Jurkat, Clone E6-1 (cell line): ENCODE results near the gene LBHD2.

Source experiments
- DNase-seq: peaks from one replicate; pipeline ENCODE4 v3.0.0-alpha.2; 2011; ENCODE audit warnings: low read depth, low spot score
- H3K4me3 ChIP-seq: 2 replicates; pipeline ENCODE4 v1.5.1; 2011; ENCODE audit warnings: mild to moderate bottlenecking, low read length, control low read depth, moderate library complexity

LBHD2 gene

DNA sequence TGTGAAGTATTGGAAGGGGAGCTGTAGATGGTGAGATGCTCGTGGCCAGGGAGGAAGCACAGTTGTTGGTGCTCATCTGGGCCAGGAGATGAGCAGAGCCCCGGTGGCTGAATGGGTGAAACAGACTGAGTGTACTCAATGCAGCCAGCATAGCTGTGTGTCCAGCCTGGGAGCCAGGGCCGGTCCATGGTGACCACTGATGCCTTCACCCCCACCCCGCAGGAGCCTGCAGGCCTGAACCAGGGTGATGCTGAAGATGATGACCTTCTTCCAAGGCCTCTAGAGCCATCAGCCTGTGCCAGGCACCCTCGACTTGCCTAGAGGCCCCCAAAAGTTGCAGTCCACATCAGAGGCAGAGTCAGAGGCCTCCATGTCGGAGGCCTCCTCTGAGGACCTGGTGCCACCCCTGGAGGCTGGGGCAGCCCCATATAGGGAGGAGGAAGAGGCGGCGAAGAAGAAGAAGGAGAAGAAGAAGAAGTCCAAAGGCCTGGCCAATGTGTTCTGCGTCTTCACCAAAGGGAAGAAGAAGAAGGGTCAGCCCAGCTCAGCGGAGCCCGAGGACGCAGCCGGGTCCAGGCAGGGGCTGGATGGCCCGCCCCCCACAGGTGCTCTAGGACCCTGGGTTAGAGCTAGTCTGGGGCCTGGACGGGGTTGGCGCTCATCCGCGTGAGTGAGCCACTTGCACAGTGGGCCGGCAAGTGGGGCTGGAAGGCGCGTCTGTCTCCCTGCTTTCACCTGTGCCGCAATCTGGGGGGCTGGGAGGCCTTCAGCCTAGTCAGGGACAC is 42.3 kb downstream of the LBHD2 start:
- H3K4me3 ChIP-seq, result no peak overlapping the region
- no peak for DNase-seq

DNA sequence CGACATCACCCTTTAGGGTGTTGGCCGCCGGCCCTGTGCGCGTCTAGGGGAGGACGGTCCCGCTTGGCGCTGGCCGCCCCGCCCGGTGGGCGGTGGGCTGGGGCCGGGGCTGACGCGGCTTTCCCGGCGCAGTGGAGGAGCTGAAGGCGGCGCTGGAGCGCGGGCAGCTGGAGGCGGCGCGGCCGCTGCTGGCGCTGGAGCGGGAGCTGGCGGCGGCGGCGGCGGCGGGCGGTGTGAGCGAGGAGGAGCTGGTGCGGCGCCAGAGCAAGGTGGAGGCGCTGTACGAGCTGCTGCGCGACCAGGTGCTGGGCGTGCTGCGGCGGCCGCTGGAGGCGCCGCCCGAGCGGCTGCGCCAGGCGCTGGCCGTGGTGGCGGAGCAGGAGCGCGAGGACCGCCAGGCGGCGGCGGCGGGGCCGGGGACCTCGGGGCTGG is 42.9 kb downstream of the LBHD2 start:
- no peak for DNase-seq
- no peak overlapping the region for H3K4me3 ChIP-seq

DNA sequence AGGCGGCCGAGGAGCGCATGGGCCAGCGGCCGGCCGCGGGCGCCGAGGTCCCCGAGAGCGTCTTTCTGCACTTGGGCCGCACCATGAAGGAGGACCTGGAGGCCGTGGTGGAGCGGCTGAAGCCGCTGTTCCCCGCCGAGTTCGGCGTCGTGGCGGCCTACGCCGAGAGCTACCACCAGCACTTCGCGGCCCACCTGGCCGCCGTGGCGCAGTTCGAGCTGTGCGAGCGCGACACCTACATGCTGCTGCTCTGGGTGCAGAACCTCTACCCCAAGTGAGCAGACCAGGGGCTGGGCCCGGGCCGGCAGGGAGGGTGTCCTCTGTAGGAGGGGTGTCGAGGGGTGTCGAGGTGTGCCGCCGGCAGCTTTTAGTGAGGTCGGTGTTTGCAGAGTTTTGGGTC is 43.3 kb downstream of the LBHD2 start:
- no peak overlapping the region for H3K4me3 ChIP-seq
- no peak for DNase-seq

DNA sequence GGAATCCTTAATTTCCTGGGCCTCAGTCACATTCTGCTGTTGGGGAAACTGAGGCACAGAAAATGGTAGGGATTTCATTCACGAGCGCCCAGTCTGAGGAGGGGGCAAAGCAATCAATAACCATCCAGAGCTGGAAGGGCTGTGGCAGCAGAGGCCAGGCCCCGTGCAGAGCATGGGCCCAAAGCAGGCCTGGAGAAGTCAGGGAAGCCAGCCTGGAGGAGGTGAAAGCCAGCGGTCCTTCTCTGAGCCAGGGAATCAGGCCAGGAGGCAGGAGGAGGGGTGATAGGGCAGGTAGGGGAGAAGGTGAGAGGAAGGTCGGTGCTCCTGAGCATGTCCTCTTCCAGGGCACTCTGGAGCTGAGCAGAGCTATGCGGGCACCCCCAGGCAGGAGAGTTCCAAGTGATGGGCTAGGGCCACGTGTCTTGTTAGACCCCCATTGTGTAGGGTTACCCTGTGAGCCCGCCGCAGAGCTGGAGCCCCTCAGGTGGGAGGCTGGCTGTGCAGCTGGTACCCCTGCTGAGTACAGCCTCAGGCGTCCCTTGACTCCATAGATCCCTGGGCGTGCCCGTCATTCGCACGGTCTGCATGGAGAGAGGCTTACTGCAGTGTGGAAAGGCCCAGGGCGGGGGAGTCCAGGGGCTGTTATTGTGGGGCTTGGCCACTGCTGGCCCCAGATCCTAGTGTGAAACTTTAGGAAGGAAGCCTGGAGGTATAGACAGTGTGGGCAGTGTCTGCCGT is 44.0 kb downstream of the LBHD2 start:
- no peak for DNase-seq
- H3K4me3 ChIP-seq, result no peak overlapping the region

DNA sequence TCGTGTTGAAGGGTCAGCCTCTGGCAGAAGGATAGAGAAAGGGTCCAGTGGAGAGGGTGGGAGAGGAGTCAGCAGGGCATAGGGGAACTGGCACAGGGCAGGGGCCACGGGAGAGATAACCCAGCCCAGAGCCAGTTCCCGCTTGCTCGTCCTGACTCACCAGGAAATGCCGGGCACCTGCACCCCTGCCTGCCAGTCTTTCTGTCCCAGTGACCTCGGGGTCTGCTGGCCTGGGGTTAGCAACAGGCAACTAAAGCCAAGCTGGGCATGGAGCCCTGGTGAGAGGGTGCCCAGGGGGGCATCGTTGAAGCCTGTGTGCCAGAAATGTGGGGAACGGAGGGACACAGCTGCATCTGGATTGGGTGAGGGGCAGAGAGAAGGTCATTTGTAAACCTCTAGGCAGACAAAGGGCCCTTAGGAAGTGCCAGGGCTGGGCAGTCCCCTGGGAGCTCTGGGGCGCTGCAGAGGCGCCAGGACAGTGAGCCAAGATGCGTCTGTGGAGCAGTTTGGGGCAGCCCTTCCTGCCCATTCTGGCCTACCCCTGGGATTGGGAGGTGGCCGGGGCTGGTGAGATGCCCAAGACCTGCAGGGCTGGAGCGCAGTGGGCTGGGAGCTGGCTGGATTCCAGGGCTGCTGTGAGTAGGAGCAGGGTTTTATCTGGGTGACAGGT is 44.8 kb downstream of the LBHD2 start:
- no peak overlapping the region for H3K4me3 ChIP-seq
- no peak for DNase-seq

DNA sequence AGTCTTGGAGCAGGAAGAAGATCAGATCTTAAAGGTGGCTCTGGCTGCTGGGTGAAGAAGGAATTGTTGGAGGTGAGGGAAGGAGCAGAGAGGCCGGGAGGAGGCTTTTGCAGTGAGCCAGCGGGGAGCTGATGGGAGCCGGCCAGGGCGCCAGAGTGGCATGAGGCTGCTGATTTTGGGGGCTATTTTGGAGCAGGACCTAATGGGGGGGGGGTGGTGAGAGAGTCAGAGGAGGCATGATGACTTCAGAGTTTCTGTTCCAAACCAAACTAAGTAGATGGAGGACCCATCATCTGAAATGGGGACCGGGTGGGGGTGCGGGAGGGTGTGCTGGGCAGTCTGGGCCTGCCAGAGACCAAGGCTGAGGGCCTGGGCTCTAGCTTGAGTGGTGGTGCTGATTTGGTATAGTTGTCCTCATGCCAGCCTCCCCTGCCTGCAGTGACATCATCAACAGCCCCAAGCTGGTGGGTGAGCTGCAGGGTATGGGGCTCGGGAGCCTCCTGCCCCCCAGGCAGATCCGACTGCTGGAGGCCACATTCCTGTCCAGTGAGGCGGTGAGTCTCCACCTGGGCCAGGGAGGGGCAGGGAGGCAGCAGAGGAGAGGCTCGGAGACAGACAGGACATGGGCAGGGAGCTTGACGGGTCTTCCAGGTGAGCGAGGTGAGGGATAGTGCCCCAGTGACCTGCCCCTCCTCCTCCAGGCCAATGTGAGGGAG is 45.4 kb downstream of the LBHD2 start:
- no peak overlapping the region for H3K4me3 ChIP-seq
- DNase-seq, result no peak

DNA sequence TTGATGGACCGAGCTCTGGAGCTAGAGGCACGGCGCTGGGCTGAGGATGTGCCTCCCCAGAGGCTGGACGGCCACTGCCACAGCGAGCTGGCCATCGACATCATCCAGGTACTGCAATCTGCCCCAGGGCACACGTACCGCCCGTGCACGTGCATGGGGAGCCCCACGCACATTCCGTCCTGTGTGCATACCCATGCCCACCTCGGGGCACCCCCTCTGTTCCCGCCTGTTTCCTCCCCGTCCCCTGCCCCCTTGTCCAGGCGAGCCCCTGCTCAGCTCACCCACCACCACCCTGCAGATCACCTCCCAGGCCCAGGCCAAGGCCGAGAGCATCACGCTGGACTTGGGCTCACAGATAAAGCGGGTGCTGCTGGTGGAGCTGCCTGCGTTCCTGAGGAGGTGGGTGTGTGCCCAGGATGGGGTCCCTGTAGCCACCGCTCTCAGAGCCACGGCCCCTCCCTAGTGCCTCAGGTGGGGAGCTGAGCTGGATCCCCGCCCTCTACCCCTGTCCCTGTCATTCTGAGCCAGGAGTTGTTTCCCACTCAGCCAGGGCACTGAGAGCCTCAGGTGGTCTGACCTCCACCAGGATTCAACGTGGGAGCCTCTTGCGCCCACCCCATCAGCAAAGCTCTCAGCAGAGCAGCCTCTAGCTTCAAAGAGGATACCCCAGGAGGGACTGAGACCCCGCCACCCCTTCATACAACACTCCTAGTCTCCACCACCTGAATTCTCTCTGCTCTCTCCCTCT is 46.2 kb downstream of the LBHD2 start:
- no peak overlapping the region for H3K4me3 ChIP-seq
- no peak for DNase-seq

DNA sequence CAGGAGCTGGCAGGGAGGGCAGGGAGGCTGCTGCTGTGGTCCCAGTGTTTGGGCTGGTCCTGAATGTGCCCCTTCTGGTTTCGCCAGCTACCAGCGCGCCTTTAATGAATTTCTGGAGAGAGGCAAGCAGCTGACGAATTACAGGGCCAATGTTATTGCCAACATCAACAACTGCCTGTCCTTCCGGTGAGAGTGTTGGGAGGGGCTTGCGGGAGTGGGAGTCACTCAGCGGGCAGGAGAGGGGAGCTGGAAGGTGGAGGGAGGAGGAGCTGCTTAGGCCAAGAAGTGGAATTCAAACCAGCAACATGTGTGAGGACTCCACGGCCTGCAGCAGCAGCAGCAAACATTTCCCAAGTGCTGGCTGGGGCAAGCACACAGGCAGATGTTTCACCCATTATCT is 47.0 kb downstream of the LBHD2 start:
- H3K4me3 ChIP-seq, result no peak overlapping the region
- DNase-seq, result no peak

DNA sequence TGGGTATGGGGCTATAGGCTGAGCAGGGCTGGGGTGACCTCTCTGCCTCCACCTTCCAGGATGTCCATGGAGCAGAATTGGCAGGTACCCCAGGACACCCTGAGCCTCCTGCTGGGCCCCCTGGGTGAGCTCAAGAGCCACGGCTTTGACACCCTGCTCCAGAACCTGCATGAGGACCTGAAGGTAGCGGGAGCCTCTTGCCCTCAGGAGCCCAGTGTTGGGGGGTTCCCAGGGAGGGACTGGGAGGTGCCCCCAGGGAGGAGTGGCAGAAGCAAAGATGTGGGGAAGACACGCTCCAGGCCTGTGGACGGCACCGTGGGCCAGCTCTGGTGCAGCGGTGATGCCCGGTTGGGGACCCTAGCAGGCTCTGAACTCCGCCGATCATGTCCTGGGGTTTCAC is 47.6 kb downstream of the LBHD2 start:
- DNase-seq, result no peak
- no peak overlapping the region for H3K4me3 ChIP-seq

DNA sequence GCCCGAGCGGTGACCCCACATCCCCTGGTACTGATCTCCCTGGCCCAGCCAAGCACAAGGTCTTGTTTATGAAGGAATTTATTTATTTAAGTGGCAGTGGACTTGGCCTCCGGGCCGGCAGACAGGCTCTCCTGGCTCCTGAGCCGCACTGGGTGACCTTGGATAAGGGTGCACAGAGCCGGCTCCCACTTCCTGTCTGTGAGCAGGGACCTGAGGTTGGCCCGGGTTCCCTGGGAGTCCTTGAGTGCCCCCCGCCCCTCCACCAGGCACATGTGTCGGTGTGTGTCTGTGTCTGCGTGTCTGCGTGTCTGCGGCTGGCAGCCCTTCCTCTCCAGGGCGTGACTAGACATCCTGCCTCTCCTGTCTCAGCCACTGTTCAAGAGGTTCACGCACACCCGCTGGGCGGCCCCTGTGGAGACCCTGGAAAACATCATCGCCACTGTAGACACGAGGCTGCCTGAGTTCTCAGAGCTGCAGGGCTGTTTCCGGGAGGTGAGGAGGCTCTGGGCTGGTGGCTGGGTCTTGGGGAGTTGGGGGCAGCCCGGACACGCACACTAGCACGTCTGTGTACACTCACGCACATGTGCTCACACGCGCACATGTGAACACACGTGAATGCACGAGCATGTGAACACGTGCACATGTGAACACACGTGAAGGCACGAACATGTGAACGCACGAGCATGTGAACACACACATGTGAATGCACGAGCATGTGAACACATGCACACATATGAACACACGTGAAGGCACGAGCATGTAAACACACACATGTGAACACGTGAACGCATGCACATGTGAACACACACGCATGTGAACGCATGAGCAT is 48.6 kb downstream of the LBHD2 start:
- DNase-seq, result no peak
- H3K4me3 ChIP-seq, result no peak overlapping the region

DNA sequence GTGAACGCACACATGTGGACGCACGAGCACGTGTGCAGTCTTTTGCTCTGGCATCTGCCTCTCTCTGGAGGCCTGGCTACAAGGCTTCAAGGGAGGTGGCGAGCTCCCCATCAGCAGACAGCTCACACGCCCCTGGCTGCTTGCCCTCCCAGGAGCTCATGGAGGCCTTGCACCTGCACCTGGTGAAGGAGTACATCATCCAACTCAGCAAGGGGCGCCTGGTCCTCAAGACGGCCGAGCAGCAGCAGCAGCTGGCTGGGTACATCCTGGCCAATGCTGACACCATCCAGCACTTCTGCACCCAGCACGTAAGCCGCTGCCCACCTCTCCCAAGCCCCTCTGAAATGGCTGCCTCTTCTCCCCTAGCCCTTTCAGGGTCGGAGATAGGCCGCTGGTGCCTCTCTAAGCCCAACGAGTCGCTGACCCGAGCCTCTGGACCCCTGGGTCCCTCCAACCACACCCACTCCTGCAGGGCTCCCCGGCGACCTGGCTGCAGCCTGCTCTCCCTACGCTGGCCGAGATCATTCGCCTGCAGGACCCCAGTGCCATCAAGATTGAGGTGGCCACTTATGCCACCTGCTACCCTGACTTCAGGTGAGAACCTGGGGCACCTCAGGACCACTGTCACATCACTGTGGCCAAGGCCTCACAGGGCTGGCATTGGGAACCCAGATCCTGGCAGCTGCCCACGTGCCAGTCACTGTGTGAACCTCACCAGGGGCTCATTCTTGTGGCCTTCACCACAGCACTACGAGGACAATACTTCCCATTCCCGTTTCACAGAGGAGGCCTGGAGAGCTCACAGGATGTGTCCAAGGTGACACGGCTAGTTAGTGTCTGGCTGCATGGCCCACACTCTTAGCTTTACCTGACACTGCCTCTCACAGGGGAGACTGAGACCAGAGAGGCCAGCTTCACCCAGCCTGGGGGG is 49.5 kb downstream of the LBHD2 start:
- DNase-seq, result no peak
- no peak overlapping the region for H3K4me3 ChIP-seq

DNA sequence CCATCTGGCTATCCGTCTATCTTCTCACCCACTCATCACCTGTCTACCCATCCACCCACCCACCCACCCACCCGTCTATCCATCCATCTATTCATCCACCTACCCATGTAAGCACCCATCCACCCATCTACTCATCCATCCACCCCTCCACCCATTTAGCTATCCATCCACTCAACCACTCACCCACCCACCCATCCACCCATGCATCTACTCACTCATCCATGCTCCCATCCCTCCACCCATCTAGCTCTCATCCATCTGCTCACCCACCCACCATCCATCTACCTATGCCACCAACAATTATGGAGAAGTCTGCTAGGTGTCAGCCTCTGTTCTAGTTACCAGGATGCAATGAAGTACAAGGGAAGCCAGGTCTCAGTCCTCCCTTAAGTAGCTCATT is 50.4 kb downstream of the LBHD2 start:
- no peak overlapping the region for H3K4me3 ChIP-seq
- no peak for DNase-seq

DNA sequence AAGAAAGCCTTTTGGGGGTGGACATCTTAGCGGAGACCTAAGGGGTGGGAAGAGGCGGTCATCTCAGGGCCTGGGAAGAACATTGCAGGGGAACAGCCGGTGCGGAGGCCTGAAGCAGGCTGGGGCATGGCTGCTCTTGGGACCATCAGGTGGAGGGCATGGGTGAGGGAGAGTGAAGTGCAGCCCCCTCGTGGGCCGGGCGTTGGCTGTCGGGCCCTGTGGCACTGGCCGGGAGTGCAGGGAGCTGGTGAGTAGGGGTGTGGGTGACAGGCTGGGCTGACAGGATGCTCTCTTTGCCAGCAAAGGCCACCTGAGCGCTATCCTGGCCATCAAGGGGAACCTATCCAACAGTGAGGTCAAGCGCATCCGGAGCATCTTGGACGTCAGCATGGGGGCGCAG is 50.9 kb downstream of the LBHD2 start:
- no peak overlapping the region for H3K4me3 ChIP-seq
- DNase-seq, result no peak

DNA sequence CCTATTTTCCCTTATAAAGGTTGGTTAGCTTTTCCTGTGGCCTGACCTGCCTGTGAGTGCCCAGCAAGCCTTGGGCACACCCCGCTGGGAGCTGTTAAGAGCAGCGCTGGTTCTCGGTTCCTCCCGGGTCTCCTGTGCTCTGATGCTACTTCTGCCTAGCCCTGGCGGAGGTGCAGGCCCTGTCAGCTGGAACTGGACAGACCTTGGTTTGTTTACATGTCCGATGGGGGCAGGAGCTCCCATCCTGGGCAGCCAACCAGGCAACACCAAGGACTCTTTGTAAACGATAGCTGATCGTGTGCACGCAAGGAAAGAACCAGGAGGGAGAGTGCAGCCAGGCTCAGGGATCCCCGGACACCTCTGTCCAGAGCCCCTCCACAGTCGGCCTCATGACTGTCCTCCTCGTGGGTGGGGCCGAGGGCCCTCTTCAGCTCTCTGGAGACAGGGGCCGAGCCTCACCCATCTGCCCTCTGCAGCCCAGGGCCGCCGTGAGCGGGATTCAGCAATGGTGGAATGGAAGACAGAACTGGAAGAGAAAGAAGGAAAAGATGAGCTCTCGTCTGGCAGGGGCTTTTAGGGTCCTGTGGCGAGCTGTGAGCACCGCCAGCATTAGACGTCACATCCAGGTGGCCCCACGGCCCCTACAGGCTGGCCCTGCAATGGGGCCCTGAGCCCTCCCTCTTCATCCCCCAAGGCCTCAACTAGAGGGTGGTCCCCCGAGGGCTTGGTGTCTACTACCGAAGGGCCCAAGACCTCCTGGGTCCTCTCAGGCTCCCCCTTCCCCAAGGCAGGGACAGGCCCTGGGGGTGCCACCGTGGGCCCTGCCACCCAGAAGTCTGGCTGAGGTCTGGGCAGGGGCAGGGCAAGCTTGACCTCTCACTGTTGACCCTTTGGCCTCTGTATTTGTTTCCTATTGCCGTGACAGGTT is 51.6 kb downstream of the LBHD2 start:
- DNase-seq, result no peak
- H3K4me3 ChIP-seq, result no peak overlapping the region

DNA sequence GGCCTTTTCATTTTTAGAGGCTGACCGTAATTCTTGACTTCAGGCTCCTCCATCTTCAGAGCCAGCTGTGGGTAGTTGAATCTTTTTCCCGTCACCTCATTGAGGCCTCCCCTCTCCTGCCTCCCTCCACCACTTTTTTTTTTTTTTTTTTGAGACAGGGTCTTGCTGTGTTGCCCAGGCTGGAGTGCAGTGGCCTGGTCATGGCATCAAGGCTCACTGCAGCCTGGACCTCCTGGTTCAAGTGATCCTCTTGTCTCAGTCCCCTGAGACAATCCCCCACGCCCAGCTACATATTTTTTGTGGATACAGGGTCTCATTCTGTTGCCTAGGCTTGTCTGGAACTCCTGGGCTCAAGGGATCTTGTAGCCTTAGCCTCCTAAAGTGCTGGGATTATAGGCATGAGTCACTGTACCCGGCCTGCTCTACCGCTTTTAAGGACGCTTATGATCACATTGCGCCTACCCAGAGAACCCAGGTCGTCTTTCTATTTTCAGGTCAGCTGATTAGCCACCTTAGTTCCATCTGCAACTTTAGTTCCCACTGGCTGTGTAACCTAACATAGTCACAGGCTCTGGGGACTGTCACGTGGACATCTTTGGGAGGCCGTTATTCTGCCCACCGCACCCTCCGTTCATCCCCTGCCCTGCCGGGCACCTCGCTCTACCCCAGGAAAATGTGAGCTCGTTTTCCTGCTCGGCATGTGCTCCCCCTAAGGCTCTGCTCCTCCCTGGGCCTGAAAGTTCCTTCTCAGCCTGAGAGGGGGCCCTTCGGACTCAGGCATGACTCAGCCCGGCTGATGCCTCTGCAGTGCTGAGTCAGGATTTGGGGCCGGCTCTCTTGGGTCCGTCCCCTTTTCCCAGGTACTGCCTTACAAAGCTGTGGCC is 52.6 kb downstream of the LBHD2 start:
- H3K4me3 ChIP-seq, result no peak overlapping the region
- DNase-seq, result no peak
